ENCODE results near the gene FILIP1. TPM values are rescaled to one million over a fixed set of nuclear protein-coding genes. Genes with fewer than 3 reads are reported as not detected.

The FILIP1 gene
- total RNA-seq, 2 experiments from 2014 or later = not detected

GRCh38 chr6:75285283-75285639, 208.3 kb downstream of the FILIP1 start:
- ChIA-PET CTCF (ENCODE audit: unreplicated experiment) (no interaction called here), POLR2A (interaction anchor here (0.6 to 3.8 kb wide), 4 partner anchors 14 to 318 kb away, joined by 3 to 36 read pairs (median 8); partner anchors contain the start of gene COX7A2)
- Histone ChIP-seq H3K9me2 (ENCODE audit: insufficient read depth, low read length) (no peaks in the 10 kb centered on the region), H3K4me2 (ENCODE audit: low read length) (peak overlapping the region; percentile 94), H3K4me1 (ENCODE audit: insufficient read depth, low read length, poor library complexity, severe bottlenecking) (peaks cover 42% of the 10 kb centered on the region), H3K79me2 (ENCODE audit: insufficient read depth, low read depth, low read length) (peaks cover 77% of the 10 kb centered on the region), H3K9me3 (ENCODE audit: low read length) (no peaks in the 10 kb centered on the region), H2AFZ (ENCODE audit: low read length) (peak overlapping the region; percentile 95), H3K27ac (ENCODE audit: low read depth, low read length, poor library complexity, severe bottlenecking) (peak overlapping the region; percentile 82), H4K20me1 (ENCODE audit: insufficient read depth, low read length) (peaks cover 18% of the 10 kb centered on the region), H3K36me3 (ENCODE audit: insufficient read depth, low read length) (no peaks in the 10 kb centered on the region), H3K4me3 (ENCODE audit: low read depth, low read length, poor library complexity, severe bottlenecking) (peak overlapping the region; percentile 94)
- intact Hi-C loops (cut with micrococcal nuclease; ENCODE audit: unreplicated experiment) = loop anchor here (1.0 to 5.0 kb wide), 3 partner anchors 42 to 1763 kb away; partner anchors contain the start of genes COX7A2, EEF1A1 and SLC17A5
- BruUV-seq (replicated peaks) = TSS peak; percentile 88
- no peak for DNase-seq (ENCODE audit: low spot score)
- TF ChIP-seq CTCF (conservative IDR thresholded peaks at IDR 0.05; ENCODE audit: low read length) (no peak), EZH2phosphoT487 (IDR thresholded peaks at IDR 0.05; ENCODE audit: borderline replicate concordance, low read depth, low read length) (no peak)

GRCh38 chr6:75284632-75285282, 208.8 kb downstream of the FILIP1 start, which contains the start of gene TMEM30A:
TSS of gene TMEM30A (minus strand) at chr6:75284792. CDS start at chr6:75284638, 154 bp downstream.
- Histone ChIP-seq H3K79me2 (ENCODE audit: insufficient read depth, low read depth, low read length) (peaks cover 82% of the 10 kb centered on the region), H3K4me1 (ENCODE audit: insufficient read depth, low read length, poor library complexity, severe bottlenecking) (peaks cover 42% of the 10 kb centered on the region), H3K9me2 (ENCODE audit: insufficient read depth, low read length) (no peaks in the 10 kb centered on the region), H2AFZ (ENCODE audit: low read length) (peak within 1 kb of the TSS; percentile 95), H3K36me3 (ENCODE audit: insufficient read depth, low read length) (no peaks in the 10 kb centered on the region), H3K9me3 (ENCODE audit: low read length) (no peaks in the 10 kb centered on the region), H4K20me1 (ENCODE audit: insufficient read depth, low read length) (peaks cover 22% of the 10 kb centered on the region), H3K27ac (ENCODE audit: low read depth, low read length, poor library complexity, severe bottlenecking) (peak within 1 kb of the TSS; percentile 82), H3K4me3 (ENCODE audit: low read depth, low read length, poor library complexity, severe bottlenecking) (peak within 1 kb of the TSS; percentile 94), H3K4me2 (ENCODE audit: low read length) (peak within 1 kb of the TSS; percentile 98)
- TF ChIP-seq EZH2phosphoT487 (IDR thresholded peaks at IDR 0.05; ENCODE audit: borderline replicate concordance, low read depth, low read length) (no peak), CTCF (conservative IDR thresholded peaks at IDR 0.05; ENCODE audit: low read length) (no peak)
- peak; percentile 98 for DNase-seq (ENCODE audit: low spot score)
- intact Hi-C loops (cut with micrococcal nuclease; ENCODE audit: unreplicated experiment) = loop anchor here (1.0 to 5.0 kb wide), 4 partner anchors 41 to 1762 kb away; partner anchors contain the start of genes COX7A2, EEF1A1, SENP6 and SLC17A5
- POLR2A ChIA-PET = interaction anchor here (0.6 to 3.8 kb wide), 5 partner anchors 10 to 318 kb away, joined by 3 to 36 read pairs (median 4); partner anchors contain the start of gene COX7A2
- CTCF ChIA-PET (ENCODE audit: unreplicated experiment) = interaction anchor here (1.0 kb wide), 1 partner anchor 10 kb away, joined by 3 read pairs; no protein-coding TSS in a partner anchor
- BruUV-seq (replicated peaks) = no TSS peak

All from OCI-LY7 (cell line).